IMR-90 (cell line): ENCODE results near the gene SLC8A1. TPM values are rescaled to one million over a fixed set of nuclear protein-coding genes. Genes with fewer than 3 reads are reported as not detected.

Experiments used
- ATAC-seq: fragments of 200-7000 bp; cut with Tn5 transposase; 2 replicates; pipeline ENCODE4 v1.9.1; 2020; ENCODE audit warnings: low read depth, mild to moderate bottlenecking, moderate library complexity
- BruUV-seq: library from RNA; stranded (reverse); fragments of 400-500 nt; replicated peaks from 2 replicates; lab custom pipeline; 2021; lab: Mats Ljungman, UMichigan
- CTCF ChIA-PET: fragments of 300-600 bp; formaldehyde crosslinking; extraction: SDS; loops from one replicate; lab custom pipeline; 2021; ENCODE audit warnings: antibody characterized with exemption; lab: Yijun Ruan, JAX
- POLR2A ChIA-PET: fragments of 300-600 bp; sonication (Branson Sonifier 250); formaldehyde crosslinking; loops from one replicate; lab custom pipeline; 2022; ENCODE audit warnings: antibody characterized with exemption; ENCODE audit not compliant: unreplicated experiment; lab: Charles Lee
- DNase-seq: peaks from one replicate; pipeline ENCODE4 v3.0.0; 2013
- H2AFZ ChIP-seq: replicated peaks from 2 replicates; pipeline ENCODE3; 2013; ENCODE audit warnings: low read length, mild to moderate bottlenecking; ENCODE audit not compliant: poor library complexity
- H2AK5ac ChIP-seq: 2 replicates; pipeline ENCODE4 v1.6.1; 2013; ENCODE audit warnings: low read depth, low read length, inconsistent platforms
- H2AK9ac ChIP-seq: replicated peaks from 2 replicates; pipeline ENCODE3; 2013; ENCODE audit warnings: mild to moderate bottlenecking, low read depth, low read length, moderate library complexity; ENCODE audit not compliant: poor library complexity
- H2BK120ac ChIP-seq: 2 replicates; pipeline ENCODE4 v1.6.1; 2013; ENCODE audit warnings: low read depth, low read length, inconsistent platforms
- H2BK15ac ChIP-seq: 3 replicates; pipeline ENCODE4 v1.6.1; 2013; ENCODE audit warnings: low read depth, low read length, inconsistent platforms
- H2BK20ac ChIP-seq: 2 replicates; pipeline ENCODE4 v1.6.1; 2013; ENCODE audit warnings: low read depth, mild to moderate bottlenecking, inconsistent platforms, low read length, moderate library complexity
- H2BK5ac ChIP-seq: 2 replicates; pipeline ENCODE4 v1.6.1; 2013; ENCODE audit warnings: mild to moderate bottlenecking, low read depth, low read length, inconsistent platforms; ENCODE audit not compliant: poor library complexity, severe bottlenecking
- H3K14ac ChIP-seq: replicated peaks from 2 replicates; pipeline ENCODE4 v1.6.1; 2013; ENCODE audit warnings: low read depth, low read length, inconsistent platforms
- H3K18ac ChIP-seq: 2 replicates; pipeline ENCODE4 v1.6.1; 2013; ENCODE audit warnings: low read depth, low read length, control low read depth
- H3K23ac ChIP-seq: 2 replicates; pipeline ENCODE4 v1.6.1; 2013; ENCODE audit warnings: low read depth, low read length, inconsistent platforms
- H3K27ac ChIP-seq: 2 replicates; pipeline ENCODE4 v1.5.1; 2013; ENCODE audit warnings: mild to moderate bottlenecking, control low read depth, low read length; ENCODE audit not compliant: insufficient read depth
- H3K27me3 ChIP-seq: 2 replicates; pipeline ENCODE4 v1.6.1; 2013; ENCODE audit warnings: low read length; ENCODE audit not compliant: control insufficient read depth, insufficient read depth
- H3K36me3 ChIP-seq: 2 replicates; pipeline ENCODE4 v1.6.1; 2013; ENCODE audit warnings: low read length, mixed read lengths; ENCODE audit not compliant: control insufficient read depth, insufficient read depth
- H3K4ac ChIP-seq: 2 replicates; pipeline ENCODE4 v1.6.1; 2013; ENCODE audit warnings: low read depth, low read length, inconsistent platforms
- H3K4me1 ChIP-seq: 2 replicates; pipeline ENCODE4 v1.6.1; 2013; ENCODE audit warnings: low read length, mixed read lengths; ENCODE audit not compliant: control insufficient read depth, insufficient read depth
- H3K4me2 ChIP-seq: 2 replicates; pipeline ENCODE4 v1.6.1; 2013; ENCODE audit warnings: low read depth, mild to moderate bottlenecking, control low read depth, low read length, moderate library complexity
- H3K4me3 ChIP-seq: 2 replicates; pipeline ENCODE4 v1.5.1; 2013; ENCODE audit warnings: low read depth, mild to moderate bottlenecking, control low read depth, low read length, moderate library complexity; ENCODE audit not compliant: insufficient read depth
- H3K56ac ChIP-seq: 2 replicates; pipeline ENCODE4 v1.6.1; 2013; ENCODE audit warnings: low read length, inconsistent platforms; ENCODE audit not compliant: insufficient read depth; ENCODE audit errors: extremely low read depth
- H3K79me1 ChIP-seq, 2 experiments: 2 replicates each; pipeline ENCODE4 v1.6.1; 2013; ENCODE audit warnings: low read length in 2 of 2, inconsistent platforms in 1 of 2, low read depth in 1 of 2
- H3K9ac ChIP-seq: 2 replicates; pipeline ENCODE4 v1.6.1; 2013; ENCODE audit warnings: low read depth, low read length, control low read depth
- H3K9me1 ChIP-seq: 2 replicates; pipeline ENCODE4 v1.6.1; 2013; ENCODE audit warnings: low read length, inconsistent platforms; ENCODE audit not compliant: insufficient read depth
- H3K9me3 ChIP-seq: 2 replicates; pipeline ENCODE4 v1.6.1; 2013; ENCODE audit warnings: low read length; ENCODE audit not compliant: control insufficient read depth, insufficient read depth
- H4K20me1 ChIP-seq: 2 replicates; pipeline ENCODE4 v1.6.1; 2013; ENCODE audit warnings: low read length, inconsistent platforms; ENCODE audit not compliant: insufficient read depth
- H4K5ac ChIP-seq: 2 replicates; pipeline ENCODE4 v1.6.1; 2013; ENCODE audit warnings: mild to moderate bottlenecking, low read depth, low read length, control low read depth
- H4K8ac ChIP-seq, 2 experiments: 2 replicates each; pipeline ENCODE4 v1.6.1; 2013; ENCODE audit warnings: low read depth in 2 of 2, low read length in 2 of 2, control low read depth in 1 of 2, inconsistent platforms in 1 of 2
- H4K91ac ChIP-seq: 2 replicates; pipeline ENCODE4 v1.6.1; 2013; ENCODE audit warnings: low read depth, low read length, inconsistent platforms; ENCODE audit not compliant: insufficient read depth
- BHLHE40 ChIP-seq: fragments of 150-350 bp; IDR thresholded peaks from 2 replicates; pipeline ENCODE4 v1.6.1; 2016; ENCODE audit warnings: mild to moderate bottlenecking, low read depth, low read length
- CEBPB ChIP-seq: IDR thresholded peaks from 2 replicates; pipeline ENCODE4 v1.6.1; 2012; ENCODE audit warnings: low read depth, low read length, improper control_type of control experiment
- CHD1 ChIP-seq: IDR thresholded peaks from 2 replicates; pipeline ENCODE4 v1.6.1; 2012; ENCODE audit warnings: low read depth, low read length, improper control_type of control experiment
- CTCF ChIP-seq: conservative IDR thresholded peaks from 2 replicates; pipeline ENCODE4 v1.5.1; 2012; ENCODE audit warnings: mild to moderate bottlenecking, low read depth, low read length, improper control_type of control experiment
- ELK1 ChIP-seq: fragments of 150-350 bp; IDR thresholded peaks from 2 replicates; pipeline ENCODE4 v1.6.1; 2016; ENCODE audit warnings: low read depth, mild to moderate bottlenecking, low read length, moderate library complexity, borderline replicate concordance
- FOS ChIP-seq: fragments of 150-350 bp; IDR thresholded peaks from 2 replicates; pipeline ENCODE4 v1.6.1; 2016; ENCODE audit warnings: low read depth, low read length
- MAFK ChIP-seq: IDR thresholded peaks from 2 replicates; pipeline ENCODE4 v1.6.1; 2012; ENCODE audit warnings: low read depth, low read length, improper control_type of control experiment
- MAZ ChIP-seq: IDR thresholded peaks from 2 replicates; pipeline ENCODE4 v1.6.1; 2012; ENCODE audit warnings: low read depth, mild to moderate bottlenecking, low read length, improper control_type of control experiment, moderate library complexity, borderline replicate concordance
- MXI1 ChIP-seq: IDR thresholded peaks from 2 replicates; pipeline ENCODE4 v1.6.1; 2012; ENCODE audit warnings: low read depth, mild to moderate bottlenecking, low read length, moderate library complexity, borderline replicate concordance
- NFE2L2 ChIP-seq: fragments of 150-350 bp; IDR thresholded peaks from 2 replicates; pipeline ENCODE4 v1.6.1; 2016; ENCODE audit warnings: low read depth, mild to moderate bottlenecking, low read length
- POLR2A ChIP-seq: IDR thresholded peaks from 2 replicates; pipeline ENCODE4 v1.6.1; 2012; ENCODE audit warnings: mild to moderate bottlenecking, low read depth, low read length
- RAD21 ChIP-seq: IDR thresholded peaks from 2 replicates; pipeline ENCODE4 v1.6.1; 2012; ENCODE audit warnings: low read length, improper control_type of control experiment
- RCOR1 ChIP-seq: IDR thresholded peaks from 2 replicates; pipeline ENCODE4 v1.6.1; 2012; ENCODE audit warnings: mild to moderate bottlenecking, low read length, improper control_type of control experiment; ENCODE audit not compliant: insufficient replicate concordance
- RFX5 ChIP-seq: IDR thresholded peaks from 2 replicates; pipeline ENCODE4 v1.8.0; 2012; ENCODE audit warnings: low read depth, mild to moderate bottlenecking, low read length, moderate library complexity
- SMC3 ChIP-seq: fragments of 150-350 bp; IDR thresholded peaks from 2 replicates; pipeline ENCODE4 v1.6.1; 2016; ENCODE audit warnings: low read depth, mild to moderate bottlenecking, antibody characterized with exemption, low read length, moderate library complexity
- USF2 ChIP-seq: fragments of 150-350 bp; IDR thresholded peaks from 2 replicates; pipeline ENCODE4 v1.6.1; 2017; ENCODE audit warnings: mild to moderate bottlenecking, antibody characterized with exemption, low read length, low read depth
- WGBS, 2 experiments: methylation state at CpG; one replicate each; pipeline versions ENCODE4 v1.1.5 to v1.1.7; 2013; ENCODE audit warnings: missing lambda C conversion rate in 2 of 2; ENCODE audit not compliant: insufficient read length in 1 of 2; ENCODE audit errors: extremely low coverage in 2 of 2; 5-methylcytosine and 5-hydroxymethylcytosine counted together
- dilution Hi-C: fragments of 300-500 bp; cut with HindIII; formaldehyde crosslinking; loops from one replicate; pipeline ENCODE4 v1.14.3; 2018; ENCODE audit warnings: low sequenced_read_pairs; ENCODE audit not compliant: unreplicated experiment
- in situ Hi-C: fragments of 300-500 bp; cut with MboI; formaldehyde crosslinking; loops from 3 replicates; pipeline ENCODE4 v1.14.3; 2019; ENCODE audit warnings: low sequenced_read_pairs, inconsistent platforms, mixed read lengths
- intact Hi-C: fragments of 100-400 bp; cut with micrococcal nuclease; formaldehyde crosslinking; loops from 2 replicates; pipeline ENCODE4 v1.10.0; 2022
- polyA plus RNA-seq, 3 experiments: library from polyadenylated mRNA; depleted of rRNA; stranded (reverse); fragments of >200 nt; gene quantifications; 2 replicates each; pipeline ENCODE4 v1.2.3, GENCODE V29; 2012; ENCODE audit warnings: low replicate concordance in 1 of 3
- total RNA-seq: library from RNA; depleted of rRNA; stranded (reverse); fragments of >200 nt; gene quantifications from 2 replicates; pipeline ENCODE4 v1.2.3, GENCODE V29; 2012

The SLC8A1 gene
- total and polyA plus RNA-seq, 2 of the 4 experiments (the other 2 are of a cell fraction): 7.7 to 57.0 TPM

GRCh38 chr2:40197121-40197520 is 254.8 kb downstream of the SLC8A1 start:
- no CpG with 5 or more reads among the region's 5 CpGs for WGBS, 2 experiments
- Histone ChIP-seq H3K9me1 (no peaks in the 10 kb centered on the region; the same call in 1 of the 2 replicates), H2BK15ac (no peak overlapping the region), H3K4me2 (no peak overlapping the region), H3K79me1 (peaks cover 5 to 16% of the 10 kb centered on the region in 2 experiments; a peak in 3 of 4 replicates), H3K56ac (no peak overlapping the region), H4K20me1 (no peaks in the 10 kb centered on the region), H3K18ac (no peak overlapping the region), H3K36me3 (no peaks in the 10 kb centered on the region), H3K14ac (no peak overlapping the region), H3K27me3 (no peaks in the 10 kb centered on the region), H2BK120ac (no peak overlapping the region), H3K4me1 (peaks cover 15% of the 10 kb centered on the region), H4K5ac (no peak overlapping the region), H3K4me3 (no peak overlapping the region), H3K9ac (no peak overlapping the region), H4K91ac (no peak overlapping the region), H3K4ac (no peak overlapping the region), H2BK5ac (no peak overlapping the region), H3K27ac (no peak overlapping the region), H3K23ac (no peak overlapping the region), H3K9me3 (no peaks in the 10 kb centered on the region), H2AFZ (no peak overlapping the region), H2AK9ac (no peak overlapping the region), H2AK5ac (no peak overlapping the region), H2BK20ac (no peak overlapping the region), H4K8ac (no peak overlapping the region)
- POLR2A ChIA-PET: no interaction called here
- DNase-seq: no peak
- dilution Hi-C loops: no loop called here
- in situ Hi-C loops: no loop called here
- intact Hi-C loops: no loop called here
- TF ChIP-seq POLR2A (no peak), NFE2L2 (no peak), MXI1 (no peak), BHLHE40 (no peak), MAZ (no peak), CHD1 (no peak), SMC3 (no peak), MAFK (no peak), USF2 (no peak), FOS (no peak), RAD21 (no peak), CEBPB (no peak), RFX5 (no peak), CTCF (no peak), ELK1 (no peak), RCOR1 (no peak)
- CTCF ChIA-PET: no interaction called here
- BruUV-seq: no TSS peak
- ATAC-seq: no peak
